Right lobe of liver (tissue), 4 donors: ENCODE measurements around the gene PAX1.

ENCODE experiments used
- CTCF ChIP-seq, 4 donors: fragments of 200-600 bp in 3 of 4; fragments of 450-650 bp in 1 of 4; IDR thresholded peaks; one replicate each; pipeline versions ENCODE4 v1.5.1 to v1.8.0; 2016 to 2022; ENCODE audit warnings: antibody characterized with exemption in 4 of 4, mild to moderate bottlenecking in 2 of 4
- POLR2A ChIP-seq: fragments of 450-650 bp; IDR thresholded peaks from one replicate; pipeline ENCODE4 v1.6.1; 2017; ENCODE audit warnings: antibody characterized with exemption, mild to moderate bottlenecking
- donor health status: DM: no; HTN: no; CAD: no.
- donor health status: DM: no; HTN: no; CAD: no.
- donor health status: DM: no; HTN: yes; CAD: no.

DNA sequence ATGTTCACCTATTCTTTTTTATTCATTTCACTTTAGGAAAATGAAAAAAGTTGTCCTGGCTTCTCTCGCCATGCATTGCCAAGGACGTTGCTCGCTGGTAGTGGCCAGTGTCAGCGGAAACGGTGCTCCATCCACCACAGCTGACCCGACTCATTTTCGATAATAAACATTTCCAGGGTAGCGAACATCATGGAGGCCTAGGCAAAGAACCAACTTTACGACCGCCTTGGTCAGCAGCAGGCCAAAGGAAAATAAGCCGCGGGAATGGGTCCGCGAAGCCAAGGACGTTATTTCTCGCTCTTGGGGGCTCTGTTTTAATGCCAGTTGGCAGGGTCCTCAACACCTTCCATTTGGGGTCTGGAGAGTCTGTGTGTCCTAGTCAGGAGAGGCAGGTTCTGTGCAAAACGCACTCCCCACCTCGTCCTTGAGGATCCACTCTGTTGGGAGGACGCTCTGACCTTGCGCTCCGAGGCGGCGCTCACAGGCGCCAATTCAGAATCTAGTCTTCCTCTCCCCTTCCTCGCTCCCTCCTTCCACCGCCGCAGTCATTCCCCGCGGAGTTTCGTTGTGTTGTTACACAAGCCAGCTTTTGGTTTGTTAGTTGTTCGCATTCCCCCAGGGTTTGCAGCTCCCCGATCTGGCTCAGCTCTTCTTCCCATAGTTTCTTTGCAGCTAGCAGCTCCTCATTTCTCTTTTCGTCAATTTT is 4.1 kb upstream of the PAX1 start:
- TF ChIP-seq CTCF (IDR thresholded peaks at IDR 0.05) (no peak), POLR2A (no peak)
